Measurements from ENCODE around the gene HIPK4. TPM values are rescaled to one million over a fixed set of nuclear protein-coding genes. Genes with fewer than 3 reads are reported as not detected.
A peak's percentile ranks its signal among the peaks of the same experiment; 100 is the strongest.

HIPK4 gene
- total and polyA plus RNA-seq, 2 of the 8 experiments (the other 6 are each of a cell fraction or from before 2014, with no cell fraction given) = 0.15 to 0.57 TPM

- WGBS, 2 experiments (ENCODE audit: extremely low coverage in 1 of 2, insufficient coverage in 1 of 2, insufficient read length in 1 of 2, insufficient replicate concordance in 2 of 2, low coverage in 1 of 2, low lambda C conversion rate in 2 of 2, missing lambda C conversion rate in 1 of 2) = 75% methylated on average over 5 of the region's 5 CpGs; no CpG with 5 or more reads in 1 of the 2 experiments
- Histone ChIP-seq H3K56ac (replicated peaks; ENCODE audit: insufficient read length, low read depth, low read length) (no peak overlapping the region), H3K23me2 (ENCODE audit: low read depth, low read length) (peaks cover 3% of the 10 kb centered on the region; the same call in 1 of the 2 replicates), H4K91ac (replicated peaks; ENCODE audit: insufficient read length, low read length) (no peak overlapping the region), H2BK12ac (ENCODE audit: low read depth, low read length) (no peak overlapping the region), H3K79me2 (ENCODE audit: control insufficient read depth in 1 of 2, insufficient read depth in 2 of 2, low read length in 2 of 2) (no peaks in the 10 kb centered on the region), H3K9me3 (ENCODE audit: insufficient read depth in 2 of 2, low read depth in 1 of 2, low read length in 1 of 2) (no peaks in the 10 kb centered on the region), H3K79me1 (ENCODE audit: low read depth, low read length) (no peaks in the 10 kb centered on the region), H2BK5ac (ENCODE audit: low read depth, low read length) (0 out of 2 replicates have a peak overlapping the region, but pooled peaks have one; percentile 60), H3K4ac (replicated peaks; ENCODE audit: insufficient read length, low read depth, low read length) (no peak overlapping the region), H3K4me3 (ENCODE audit: extremely low read depth in 1 of 4, insufficient read depth in 2 of 4, low read depth in 3 of 4, low read length in 4 of 4) (no peak overlapping the region), H4K20me1 (replicated peaks in 1 of 2; ENCODE audit: control insufficient read depth in 1 of 2, insufficient read depth in 2 of 2, low read length in 2 of 2) (no peaks in the 10 kb centered on the region), H3K4me2 (ENCODE audit: insufficient read depth in 1 of 2, low read depth in 2 of 2, low read length in 2 of 2) (no peak overlapping the region), H2AK5ac (ENCODE audit: low read depth, low read length) (no peak overlapping the region), H3K23ac (ENCODE audit: insufficient read length) (no peak overlapping the region), H2BK20ac (ENCODE audit: low read length) (no peak overlapping the region), H4K8ac (ENCODE audit: extremely low read depth, insufficient read depth, low read length) (no peak overlapping the region), H2AFZ (ENCODE audit: low read length) (no peak overlapping the region), H3K18ac (ENCODE audit: extremely low read depth, low read length) (no peak overlapping the region), H3K9ac (replicated peaks in 1 of 4; ENCODE audit: extremely low read depth in 1 of 4, low read depth in 3 of 4, low read length in 3 of 4) (no peak overlapping the region), H3K4me1 (replicated peaks in 1 of 4; ENCODE audit: control insufficient read depth in 3 of 4, insufficient read depth in 4 of 4, low read length in 3 of 4) (peaks cover 3 to 12% (median 7%) of the 10 kb centered on the region in 4 experiments; a peak in 5 of 7 replicates), H3K14ac (ENCODE audit: insufficient read length) (no peak overlapping the region), H3K27ac (ENCODE audit: low read depth, low read length) (no peak overlapping the region), H3K27me3 (replicated peaks in 1 of 4; ENCODE audit: control insufficient read depth in 3 of 4, extremely low read depth in 1 of 4, insufficient read depth in 3 of 4, low read length in 3 of 4) (no peaks in the 10 kb centered on the region; a peak in 1 of 7 replicates), H4K5ac (ENCODE audit: insufficient read length, low read depth, low read length) (no peak overlapping the region), H2BK120ac (replicated peaks; ENCODE audit: low read depth, low read length) (no peak overlapping the region), H3K36me3 (ENCODE audit: control insufficient read depth in 2 of 4, insufficient read depth in 4 of 4, low read length in 3 of 4) (peaks cover 0 to 2% (median 0%) of the 10 kb centered on the region in 4 experiments; a peak in 2 of 8 replicates), H2BK15ac (ENCODE audit: low read length) (no peak overlapping the region)
- ChIA-PET CTCF (ENCODE audit: partially characterized antibody) (interaction anchor here (0.8 to 4.4 kb wide), 8 partner anchors 10 to 114 kb away, joined by 3 to 41 read pairs (median 6); partner anchors contain the start of genes BLVRB and SPTBN4), POLR2A (ENCODE audit: partially characterized antibody) (interaction anchor here (1.5 to 3.3 kb wide), 5 partner anchors 11 to 24 kb away, joined by 4 to 18 read pairs (median 10); partner anchors contain the start of gene SERTAD3)
- FAIRE-seq (no peak), DNase-seq (ENCODE audit: low read depth in 1 of 2, low spot score in 2 of 2) (no peak)
- no peak for TF ChIP-seq CREB1 (IDR thresholded peaks at IDR 0.05)
- no peak for TF ChIP-seq BCL11A (IDR thresholded peaks at IDR 0.05; ENCODE audit: low read depth in 2 of 2, low read length in 2 of 2)
- TF ChIP-seq SP1 (IDR thresholded peaks at IDR 0.05; ENCODE audit: low read depth, low read length) = no peak
- TF ChIP-seq CTCF (IDR thresholded peaks at IDR 0.05; ENCODE audit: control extremely low read depth in 1 of 3, insufficient read depth in 1 of 3, low read depth in 1 of 3, low read length in 3 of 3) = peak in 1 of 3 experiments; percentile 8; a peak in 1 of 4 replicates
These were observed 29.2 kb upstream of the HIPK4 start for GRCh38 chr19:40419066-40419612.

Measured in H1 (cell line).